MM.1S (cell line): Measurements from ENCODE around the gene TMTC1.

Experiments used
- DNase-seq: peaks from one replicate; pipeline ENCODE4 v3.0.0-alpha.2; 2015
- H2AFZ ChIP-seq: fragments of 300-600 bp; sonication (generic); 2 replicates; pipeline ENCODE4 v1.6.0; 2016; ENCODE audit warnings: antibody characterized with exemption, low read length
- H3F3A ChIP-seq: fragments of 300-600 bp; sonication (generic); 2 replicates; pipeline ENCODE4 v1.6.1; 2016; ENCODE audit warnings: mild to moderate bottlenecking, antibody characterized with exemption, low read length, moderate library complexity, mixed read lengths; ENCODE audit not compliant: insufficient read depth
- H3K27ac ChIP-seq: fragments of 300-600 bp; sonication (generic); 2 replicates; pipeline ENCODE4 v1.5.1; 2016; ENCODE audit warnings: mild to moderate bottlenecking, low read length
- H3K27me3 ChIP-seq: fragments of 300-600 bp; sonication (generic); replicated peaks from 2 replicates; pipeline ENCODE4 v1.6.0; 2016; ENCODE audit warnings: low read length; ENCODE audit not compliant: insufficient read depth
- H3K36me3 ChIP-seq: fragments of 300-600 bp; sonication (generic); replicated peaks from 2 replicates; pipeline ENCODE4 v1.6.1; 2016; ENCODE audit warnings: mild to moderate bottlenecking, low read length, mixed read lengths; ENCODE audit not compliant: insufficient read depth
- H3K4me1 ChIP-seq: fragments of 300-600 bp; sonication (generic); 2 replicates; pipeline ENCODE4 v1.6.1; 2016; ENCODE audit warnings: low read length, mixed read lengths
- H3K4me2 ChIP-seq: fragments of 300-600 bp; sonication (generic); 2 replicates; pipeline ENCODE4 v1.6.0; 2016; ENCODE audit warnings: low read depth, low read length
- H3K4me3 ChIP-seq: fragments of 300-600 bp; sonication (generic); 2 replicates; pipeline ENCODE4 v1.5.1; 2016; ENCODE audit warnings: low read length, mixed read lengths
- H3K79me2 ChIP-seq: fragments of 300-600 bp; sonication (generic); 2 replicates; pipeline ENCODE4 v1.6.1; 2016; ENCODE audit warnings: mixed run types, low read length, mixed read lengths
- H3K9ac ChIP-seq: fragments of 300-600 bp; sonication (generic); 2 replicates; pipeline ENCODE4 v1.6.1; 2016; ENCODE audit warnings: low read length, mixed read lengths
- H3K9me2 ChIP-seq: fragments of 300-600 bp; sonication (generic); replicated peaks from 2 replicates; pipeline ENCODE4 v1.6.1; 2016; ENCODE audit warnings: mild to moderate bottlenecking, low read length, mixed read lengths; ENCODE audit not compliant: insufficient read depth
- H3K9me3 ChIP-seq: fragments of 300-600 bp; sonication (generic); replicated peaks from 2 replicates; pipeline ENCODE4 v1.6.1; 2016; ENCODE audit warnings: mild to moderate bottlenecking, low read length, mixed read lengths; ENCODE audit not compliant: insufficient read depth
- H4K20me1 ChIP-seq: fragments of 300-600 bp; sonication (generic); 2 replicates; pipeline ENCODE4 v1.6.1; 2016; ENCODE audit warnings: mild to moderate bottlenecking, low read length, moderate library complexity, mixed read lengths; ENCODE audit not compliant: insufficient read depth
- EZH2 ChIP-seq: fragments of 300-600 bp; sonication (generic); optimal IDR thresholded peaks from 2 replicates; pipeline ENCODE3; 2017; ENCODE audit warnings: low read depth, mild to moderate bottlenecking, antibody characterized with exemption, low read length, mixed read lengths
- EZH2phosphoT487 ChIP-seq: fragments of 300-600 bp; sonication (generic); IDR thresholded peaks from 2 replicates; pipeline ENCODE4 v1.6.1; 2018; ENCODE audit warnings: antibody characterized with exemption, low read length
- TF ChIP-seq, protein P1 (sequence below): fragments of 300-600 bp; sonication (generic); IDR thresholded peaks from 2 replicates; pipeline ENCODE4 v1.5.1; 2016; ENCODE audit warnings: antibody characterized with exemption, low read length, mixed read lengths

TMTC1 gene

DNA sequence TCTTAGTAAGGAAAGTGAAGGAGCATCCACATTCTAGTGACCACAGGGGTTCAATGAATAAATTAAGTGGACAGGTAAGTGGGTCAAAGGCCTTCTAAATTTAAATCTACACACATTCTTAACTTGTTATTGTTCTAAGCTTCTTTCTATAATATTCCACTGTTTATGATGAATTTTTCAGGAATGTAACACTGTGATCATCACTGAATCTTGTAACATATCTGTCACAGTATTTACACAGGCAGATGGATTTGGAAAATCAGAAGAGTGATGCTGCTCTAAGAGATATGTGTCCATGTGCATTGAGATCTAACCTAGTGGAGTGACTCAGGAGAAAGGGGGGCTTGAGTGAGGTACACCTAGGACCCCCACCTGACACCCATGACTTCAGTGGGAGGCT is 170.8 kb downstream of the TMTC1 start:
- no peak overlapping the region for H3K27ac ChIP-seq
- no peak overlapping the region for H3K9ac ChIP-seq
- TF ChIP-seq, protein P1, sequence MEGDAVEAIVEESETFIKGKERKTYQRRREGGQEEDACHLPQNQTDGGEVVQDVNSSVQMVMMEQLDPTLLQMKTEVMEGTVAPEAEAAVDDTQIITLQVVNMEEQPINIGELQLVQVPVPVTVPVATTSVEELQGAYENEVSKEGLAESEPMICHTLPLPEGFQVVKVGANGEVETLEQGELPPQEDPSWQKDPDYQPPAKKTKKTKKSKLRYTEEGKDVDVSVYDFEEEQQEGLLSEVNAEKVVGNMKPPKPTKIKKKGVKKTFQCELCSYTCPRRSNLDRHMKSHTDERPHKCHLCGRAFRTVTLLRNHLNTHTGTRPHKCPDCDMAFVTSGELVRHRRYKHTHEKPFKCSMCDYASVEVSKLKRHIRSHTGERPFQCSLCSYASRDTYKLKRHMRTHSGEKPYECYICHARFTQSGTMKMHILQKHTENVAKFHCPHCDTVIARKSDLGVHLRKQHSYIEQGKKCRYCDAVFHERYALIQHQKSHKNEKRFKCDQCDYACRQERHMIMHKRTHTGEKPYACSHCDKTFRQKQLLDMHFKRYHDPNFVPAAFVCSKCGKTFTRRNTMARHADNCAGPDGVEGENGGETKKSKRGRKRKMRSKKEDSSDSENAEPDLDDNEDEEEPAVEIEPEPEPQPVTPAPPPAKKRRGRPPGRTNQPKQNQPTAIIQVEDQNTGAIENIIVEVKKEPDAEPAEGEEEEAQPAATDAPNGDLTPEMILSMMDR, result no peak
- TF ChIP-seq EZH2, result no peak
- no peak for TF ChIP-seq EZH2phosphoT487
- no peak for DNase-seq
- no peaks in the 10 kb centered on the region for H3K4me1 ChIP-seq
- no peaks in the 10 kb centered on the region for H3K27me3 ChIP-seq
- H3K9me2 ChIP-seq, result no peaks in the 10 kb centered on the region
- no peaks in the 10 kb centered on the region for H3K79me2 ChIP-seq
- no peak overlapping the region for H2AFZ ChIP-seq
- no peaks in the 10 kb centered on the region for H4K20me1 ChIP-seq
- no peaks in the 10 kb centered on the region for H3K9me3 ChIP-seq
- no peaks in the 10 kb centered on the region for H3K36me3 ChIP-seq
- no peak overlapping the region for H3K4me2 ChIP-seq
- no peak overlapping the region for H3K4me3 ChIP-seq
- no peaks in the 10 kb centered on the region for H3F3A ChIP-seq

DNA sequence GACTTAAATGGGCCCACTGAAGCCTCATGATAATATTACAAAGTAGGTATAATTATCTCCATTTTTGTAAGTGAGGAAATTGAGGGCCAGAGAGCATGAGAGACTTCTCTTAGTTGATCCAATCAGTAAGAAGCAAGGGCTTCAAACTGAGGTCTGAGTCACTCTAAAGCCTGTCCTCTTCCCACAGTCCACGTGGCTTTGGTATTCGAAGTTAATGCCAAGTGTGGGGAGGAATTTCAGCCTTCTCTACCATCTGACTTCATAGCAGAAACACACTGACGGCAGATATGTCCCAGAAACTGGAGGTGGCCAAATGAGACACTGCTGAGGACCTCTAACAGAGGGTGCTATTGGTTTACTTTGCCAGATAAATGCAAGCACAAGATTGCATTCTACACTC is 171.8 kb downstream of the TMTC1 start:
- H3K4me3 ChIP-seq, result no peak overlapping the region
- no peak for DNase-seq
- H3K9me3 ChIP-seq, result no peaks in the 10 kb centered on the region
- no peak overlapping the region for H3K9ac ChIP-seq
- H3F3A ChIP-seq, result no peaks in the 10 kb centered on the region
- no peaks in the 10 kb centered on the region for H4K20me1 ChIP-seq
- no peaks in the 10 kb centered on the region for H3K4me1 ChIP-seq
- TF ChIP-seq EZH2phosphoT487, result no peak
- no peaks in the 10 kb centered on the region for H3K36me3 ChIP-seq
- H2AFZ ChIP-seq, result no peak overlapping the region
- H3K79me2 ChIP-seq, result no peaks in the 10 kb centered on the region
- no peak overlapping the region for H3K4me2 ChIP-seq
- H3K9me2 ChIP-seq, result no peaks in the 10 kb centered on the region
- H3K27ac ChIP-seq, result no peak overlapping the region
- H3K27me3 ChIP-seq, result no peaks in the 10 kb centered on the region

DNA sequence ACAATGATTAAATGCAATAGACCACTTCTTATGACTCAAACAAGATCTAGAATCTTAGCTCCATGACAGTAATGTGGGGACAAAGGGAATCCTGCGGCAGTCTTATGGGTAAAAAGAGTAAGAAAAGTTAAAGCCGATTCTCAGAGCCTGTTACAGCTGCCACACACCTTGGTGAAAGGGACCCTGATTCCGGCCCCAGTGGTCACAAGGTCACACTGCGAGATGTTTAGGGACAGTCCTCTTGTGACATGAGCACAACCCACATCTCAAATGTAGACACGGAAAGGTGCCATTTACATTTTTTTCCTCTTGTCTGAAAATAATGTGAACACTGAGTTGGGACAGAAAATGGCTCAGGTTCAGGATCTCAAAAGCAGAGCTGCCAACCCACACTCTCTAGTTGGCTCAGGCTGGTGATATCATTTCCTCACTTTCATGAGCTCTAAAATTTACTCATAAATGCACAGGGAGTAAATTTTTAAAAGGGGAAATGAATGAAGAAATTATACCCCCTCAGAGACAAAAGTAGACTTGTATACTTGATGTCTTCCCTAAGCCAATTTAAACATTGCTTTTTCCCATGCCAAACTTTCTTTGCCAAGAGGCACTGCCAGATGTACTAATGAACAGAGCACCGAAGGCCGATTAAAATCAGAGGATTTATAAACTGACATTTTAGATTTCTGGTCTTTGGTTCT is 173.1 kb downstream of the TMTC1 start:
- no peaks in the 10 kb centered on the region for H3K4me1 ChIP-seq
- H3K9me2 ChIP-seq, result no peaks in the 10 kb centered on the region
- H3K4me3 ChIP-seq, result no peak overlapping the region
- no peak overlapping the region for H3K4me2 ChIP-seq
- TF ChIP-seq EZH2phosphoT487, result no peak
- TF ChIP-seq, protein P1, result no peak
- no peak for TF ChIP-seq EZH2
- DNase-seq, result no peak
- no peak overlapping the region for H3K9ac ChIP-seq
- H3F3A ChIP-seq, result no peaks in the 10 kb centered on the region
- H3K36me3 ChIP-seq, result no peaks in the 10 kb centered on the region
- no peak overlapping the region for H3K27ac ChIP-seq
- no peak overlapping the region for H2AFZ ChIP-seq
- no peaks in the 10 kb centered on the region for H3K27me3 ChIP-seq
- no peaks in the 10 kb centered on the region for H3K79me2 ChIP-seq
- H4K20me1 ChIP-seq, result no peaks in the 10 kb centered on the region
- no peaks in the 10 kb centered on the region for H3K9me3 ChIP-seq

DNA sequence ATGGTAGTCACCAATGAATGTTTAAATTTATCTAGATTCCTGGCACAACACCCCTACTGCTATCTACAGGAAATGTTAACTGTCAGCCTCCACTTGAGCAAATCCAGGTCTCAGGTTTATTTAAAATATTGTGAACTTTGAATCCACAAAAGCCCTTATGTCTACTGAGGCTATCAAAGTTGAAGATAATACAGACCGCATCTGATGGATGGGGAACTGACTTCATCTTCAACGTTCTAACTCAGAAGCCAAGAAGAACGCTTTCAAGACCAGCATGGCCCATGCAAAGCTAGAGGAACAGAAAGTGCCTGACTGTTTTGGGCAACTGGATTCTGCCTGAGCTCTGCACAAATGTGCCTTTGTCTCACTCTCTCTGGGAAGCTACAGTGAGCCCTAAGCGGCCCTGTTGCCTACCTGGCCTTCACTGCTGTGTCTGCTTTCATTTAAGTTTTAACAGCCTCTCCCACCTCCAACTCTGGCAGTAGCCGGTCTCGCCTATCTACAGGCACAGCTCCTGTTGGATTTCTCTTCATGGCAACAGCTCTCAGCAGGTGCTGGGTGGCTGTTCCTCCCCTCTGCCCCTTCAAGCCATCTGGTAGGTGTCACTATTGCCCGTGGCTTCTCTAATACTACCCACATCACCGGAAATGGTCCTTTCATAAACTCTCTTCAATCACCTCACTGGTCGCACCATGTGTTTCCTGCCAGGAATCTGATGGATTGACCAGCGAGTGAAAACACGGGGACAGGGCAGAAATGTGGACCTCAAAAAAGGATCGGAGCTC is 174.1 kb downstream of the TMTC1 start:
- Histone ChIP-seq H3K4me2 (no peak overlapping the region), H3K9me3 (no peaks in the 10 kb centered on the region), H3K27me3 (no peaks in the 10 kb centered on the region), H3K36me3 (no peaks in the 10 kb centered on the region), H3K27ac (no peak overlapping the region), H3K9me2 (no peaks in the 10 kb centered on the region), H4K20me1 (no peaks in the 10 kb centered on the region), H2AFZ (no peak overlapping the region), H3K79me2 (no peaks in the 10 kb centered on the region), H3K4me3 (no peak overlapping the region), H3K4me1 (no peaks in the 10 kb centered on the region), H3K9ac (no peak overlapping the region), H3F3A (no peaks in the 10 kb centered on the region)
- TF ChIP-seq, protein P1, result no peak
- TF ChIP-seq EZH2 (no peak), EZH2phosphoT487 (no peak)
- no peak for DNase-seq
